Smooth muscle cell (in vitro differentiated cells): ENCODE data around the gene DENND1B. TPM values are rescaled to one million over a fixed set of nuclear protein-coding genes. Genes with fewer than 3 reads are reported as not detected.

Experiments used
- DNase-seq: peaks from one replicate; lab custom pipeline; 2025; ENCODE audit not compliant: unreplicated experiment; lab: John Stamatoyannopoulos, UW
- H2AFZ ChIP-seq: fragments of 200-600 bp; sonication (generic); 2 replicates; pipeline ENCODE4 v1.6.0; 2016; ENCODE audit warnings: antibody characterized with exemption, low read depth, mild to moderate bottlenecking
- H3F3A ChIP-seq: fragments of 200-600 bp; sonication (generic); 2 replicates; pipeline ENCODE4 v1.6.0; 2017; ENCODE audit warnings: antibody characterized with exemption, low read depth
- H3K27ac ChIP-seq: fragments of 200-600 bp; sonication (generic); 2 replicates; pipeline ENCODE4 v1.5.1; 2016; ENCODE audit warnings: low read depth, mild to moderate bottlenecking
- H3K27me3 ChIP-seq: fragments of 200-600 bp; sonication (generic); 2 replicates; pipeline ENCODE4 v1.6.1; 2016; ENCODE audit warnings: low read depth, mild to moderate bottlenecking
- H3K36me3 ChIP-seq: fragments of 200-600 bp; sonication (generic); 2 replicates; pipeline ENCODE4 v1.5.1; 2016; ENCODE audit warnings: low read depth
- H3K4me1 ChIP-seq: fragments of 200-600 bp; sonication (generic); 2 replicates; pipeline ENCODE4 v1.5.1; 2016; ENCODE audit warnings: low read depth
- H3K4me2 ChIP-seq: fragments of 200-600 bp; sonication (generic); 2 replicates; pipeline ENCODE4 v1.6.0; 2016; ENCODE audit warnings: mild to moderate bottlenecking
- H3K4me3 ChIP-seq: fragments of 200-600 bp; sonication (generic); 2 replicates; pipeline ENCODE4 v1.5.1; 2016; ENCODE audit warnings: mild to moderate bottlenecking
- H3K79me2 ChIP-seq: fragments of 200-600 bp; sonication (generic); 2 replicates; pipeline ENCODE4 v1.6.0; 2016; ENCODE audit warnings: low read depth, mild to moderate bottlenecking
- H3K9ac ChIP-seq: fragments of 200-600 bp; sonication (generic); 2 replicates; pipeline ENCODE4 v1.6.0; 2016; ENCODE audit warnings: low read depth
- H3K9me3 ChIP-seq: fragments of 200-600 bp; sonication (generic); replicated peaks from 2 replicates; pipeline ENCODE4 v1.5.1; 2016; ENCODE audit warnings: low read depth
- H4K20me1 ChIP-seq: fragments of 200-600 bp; sonication (generic); 2 replicates; pipeline ENCODE4 v1.6.0; 2016; ENCODE audit warnings: low read depth
- CTCF ChIP-seq: fragments of 200-600 bp; sonication (generic); IDR thresholded peaks from 2 replicates; pipeline ENCODE4 v1.5.1; 2017; ENCODE audit warnings: borderline replicate concordance, mild to moderate bottlenecking, antibody characterized with exemption; ENCODE audit not compliant: insufficient read depth, poor library complexity, severe bottlenecking
- WGBS: methylation state at CpG from one replicate; pipeline ENCODE4 v1.1.7; 2016; ENCODE audit warnings: low lambda C conversion rate; 5-methylcytosine and 5-hydroxymethylcytosine counted together
- polyA plus RNA-seq: library from polyadenylated mRNA; unstranded; fragments of >200 nt; fragmentation: Nextera tagmentation; extraction: Ambion mirVana; gene quantifications from 2 replicates; pipeline ENCODE4 v1.2.1, GENCODE V29; 2016
- total RNA-seq: library from RNA; depleted of rRNA; stranded (reverse); fragments of >200 nt; gene quantifications from 2 replicates; pipeline ENCODE4 v1.2.3, GENCODE V29; 2014

The DENND1B gene
- total and polyA plus RNA-seq, 2 experiments from 2014 or later: 7.5 to 22.0 TPM

GRCh38 chr1:197807216-197807615 lies 31.9 kb upstream of the DENND1B start:
- H4K20me1 ChIP-seq: no peaks in the 10 kb centered on the region
- H3K4me2 ChIP-seq: no peak overlapping the region
- H3K27ac ChIP-seq: no peak overlapping the region
- H3K4me1 ChIP-seq: no peaks in the 10 kb centered on the region
- DNase-seq: no peak
- no peaks in the 10 kb centered on the region for H3K27me3 ChIP-seq
- no peaks in the 10 kb centered on the region for H3K9me3 ChIP-seq
- TF ChIP-seq CTCF: no peak
- no peak overlapping the region for H3K9ac ChIP-seq
- H3F3A ChIP-seq: no peaks in the 10 kb centered on the region
- WGBS: 91% methylated on average over 4 of the region's 4 CpGs
- no peaks in the 10 kb centered on the region for H3K79me2 ChIP-seq
- H3K4me3 ChIP-seq: no peak overlapping the region
- no peak overlapping the region for H2AFZ ChIP-seq
- H3K36me3 ChIP-seq: no peaks in the 10 kb centered on the region

- Histone ChIP-seq H3K4me3 (no peak overlapping the region), H2AFZ (no peak overlapping the region), H3K27me3 (no peaks in the 10 kb centered on the region), H3K4me1 (no peaks in the 10 kb centered on the region), H3K4me2 (no peak overlapping the region), H3K9ac (no peak overlapping the region), H3F3A (no peaks in the 10 kb centered on the region), H3K36me3 (no peaks in the 10 kb centered on the region), H4K20me1 (no peaks in the 10 kb centered on the region), H3K79me2 (no peaks in the 10 kb centered on the region), H3K27ac (no peak overlapping the region), H3K9me3 (no peaks in the 10 kb centered on the region)
- TF ChIP-seq CTCF: no peak
- WGBS: 93% methylated on average over 1 of the region's 1 CpG
- no peak for DNase-seq
These were observed 31.4 kb upstream of the DENND1B start for GRCh38 chr1:197806718-197807117.

- no peaks in the 10 kb centered on the region for H3K27me3 ChIP-seq
- no peak overlapping the region for H3K27ac ChIP-seq
- H3K9me3 ChIP-seq: peaks cover 8% of the 10 kb centered on the region
- H4K20me1 ChIP-seq: no peaks in the 10 kb centered on the region
- no peak overlapping the region for H3K9ac ChIP-seq
- H3K4me1 ChIP-seq: peaks cover 7% of the 10 kb centered on the region
- H2AFZ ChIP-seq: no peak overlapping the region
- H3K4me3 ChIP-seq: no peak overlapping the region
- H3F3A ChIP-seq: no peaks in the 10 kb centered on the region
- H3K36me3 ChIP-seq: no peaks in the 10 kb centered on the region
- 96% methylated on average over 4 of the region's 4 CpGs for WGBS
- DNase-seq: no peak
- TF ChIP-seq CTCF: no peak
- H3K4me2 ChIP-seq: no peak overlapping the region
- no peaks in the 10 kb centered on the region for H3K79me2 ChIP-seq
These were observed 26.4 kb upstream of the DENND1B start for GRCh38 chr1:197801684-197802083.

- H3K4me3 ChIP-seq: no peak overlapping the region
- H3K27me3 ChIP-seq: no peaks in the 10 kb centered on the region
- H3K36me3 ChIP-seq: no peaks in the 10 kb centered on the region
- WGBS: 82% methylated on average over 1 of the region's 1 CpG
- H3K27ac ChIP-seq: no peak overlapping the region
- no peak for DNase-seq
- H3K4me2 ChIP-seq: no peak overlapping the region
- H3K9ac ChIP-seq: no peak overlapping the region
- H3F3A ChIP-seq: no peaks in the 10 kb centered on the region
- H3K9me3 ChIP-seq: peaks cover 9% of the 10 kb centered on the region
- TF ChIP-seq CTCF: no peak
- no peaks in the 10 kb centered on the region for H4K20me1 ChIP-seq
- H3K4me1 ChIP-seq: peaks cover 7% of the 10 kb centered on the region
- H2AFZ ChIP-seq: no peak overlapping the region
- no peaks in the 10 kb centered on the region for H3K79me2 ChIP-seq
These were observed 25.8 kb upstream of the DENND1B start for GRCh38 chr1:197801111-197801482.
